H1 (cell line): ENCODE results near the gene MAPRE2. TPM values are rescaled to one million over a fixed set of nuclear protein-coding genes. Genes with fewer than 3 reads are reported as not detected.
A peak's percentile ranks its signal among the peaks of the same experiment; 100 is the strongest.

Source experiments
- CTCF ChIA-PET: fragments of 300-600 bp; sonication (Branson Sonifier 250); formaldehyde crosslinking; loops from one replicate; lab custom pipeline; 2021; ENCODE audit not compliant: partially characterized antibody; lab: Charles Lee
- POLR2A ChIA-PET: fragments of 300-600 bp; sonication (Branson Sonifier 250); formaldehyde crosslinking; loops from one replicate; lab custom pipeline; 2021; ENCODE audit warnings: inconsistent platforms; ENCODE audit not compliant: partially characterized antibody; lab: Charles Lee
- DNase-seq, 2 experiments: peaks; one replicate each; pipeline versions ENCODE4 v3.0.0 to v3.0.0-alpha.2; 2010 to 2022; ENCODE audit warnings: low spot score in 2 of 2, low read depth in 1 of 2, mixed read lengths in 1 of 2
- FAIRE-seq: peaks from 2 replicates; lab custom pipeline; 2011; peaks lifted over from hg19 to GRCh38; lab: Jason Lieb, UNC
- H2AFZ ChIP-seq: 2 replicates; pipeline ENCODE4 v1.8.1; 2012; ENCODE audit warnings: low read length, inconsistent platforms
- H2AK5ac ChIP-seq: 2 replicates; pipeline ENCODE4 v1.6.1; 2013; ENCODE audit warnings: low read depth, low read length
- H2BK120ac ChIP-seq: replicated peaks from 2 replicates; pipeline ENCODE3; 2013; ENCODE audit warnings: low read depth, low read length, inconsistent platforms
- H2BK12ac ChIP-seq: 2 replicates; pipeline ENCODE4 v1.6.1; 2013; ENCODE audit warnings: low read depth, low read length
- H2BK15ac ChIP-seq: 2 replicates; pipeline ENCODE4 v1.6.1; 2013; ENCODE audit warnings: low read length
- H2BK20ac ChIP-seq: 2 replicates; pipeline ENCODE4 v1.6.1; 2013; ENCODE audit warnings: low read length
- H2BK5ac ChIP-seq: 2 replicates; pipeline ENCODE4 v1.6.1; 2013; ENCODE audit warnings: low read depth, low read length
- H3K14ac ChIP-seq: 2 replicates; pipeline ENCODE4 v1.6.1; 2013; ENCODE audit warnings: inconsistent platforms; ENCODE audit not compliant: insufficient read length
- H3K18ac ChIP-seq: 2 replicates; pipeline ENCODE4 v1.6.1; 2013; ENCODE audit warnings: low read length; ENCODE audit errors: extremely low read depth
- H3K23ac ChIP-seq: 2 replicates; pipeline ENCODE4 v1.6.1; 2013; ENCODE audit warnings: inconsistent platforms; ENCODE audit not compliant: insufficient read length
- H3K23me2 ChIP-seq: 2 replicates; pipeline ENCODE4 v1.6.1; 2013; ENCODE audit warnings: low read depth, low read length
- H3K27ac ChIP-seq: 2 replicates; pipeline ENCODE4 v1.6.1; 2011; ENCODE audit warnings: low read depth, low read length, inconsistent platforms
- H3K27me3 ChIP-seq, 4 experiments: replicated peaks in 1 of 4; 1 replicate in 1 of 4; 2 replicates in 3 of 4; pipeline versions ENCODE4 v1.6.1 to v1.8.1; 2011 to 2013; ENCODE audit warnings: low read length in 3 of 4, mild to moderate bottlenecking in 3 of 4, inconsistent platforms in 2 of 4, mixed read lengths in 2 of 4, moderate library complexity in 1 of 4; ENCODE audit not compliant: control insufficient read depth in 3 of 4, insufficient read depth in 3 of 4; ENCODE audit errors: extremely low read depth in 1 of 4
- H3K36me3 ChIP-seq, 4 experiments: 2 replicates each; pipeline versions ENCODE4 v1.6.1 to v1.8.1; 2011 to 2013; ENCODE audit warnings: mild to moderate bottlenecking in 4 of 4, low read length in 3 of 4, moderate library complexity in 2 of 4, control low read depth in 1 of 4, inconsistent platforms in 1 of 4; ENCODE audit not compliant: insufficient read depth in 4 of 4, control insufficient read depth in 2 of 4
- H3K4ac ChIP-seq: replicated peaks from 2 replicates; pipeline ENCODE3; 2013; ENCODE audit warnings: low read length, low read depth, mixed read lengths, inconsistent platforms; ENCODE audit not compliant: insufficient read length
- H3K4me1 ChIP-seq, 4 experiments: replicated peaks in 1 of 4; 1 replicate in 1 of 4; 2 replicates in 3 of 4; pipeline versions ENCODE4 v1.6.1 to v1.8.1; 2011 to 2013; ENCODE audit warnings: low read length in 3 of 4, inconsistent platforms in 2 of 4, mixed read lengths in 1 of 4; ENCODE audit not compliant: insufficient read depth in 4 of 4, control insufficient read depth in 3 of 4
- H3K4me2 ChIP-seq, 2 experiments: 2 replicates each; pipeline versions ENCODE4 v1.6.1 to v1.8.1; 2011 to 2013; ENCODE audit warnings: low read depth in 2 of 2, low read length in 2 of 2, control low read depth in 1 of 2, inconsistent platforms in 1 of 2, mild to moderate bottlenecking in 1 of 2; ENCODE audit not compliant: insufficient read depth in 1 of 2
- H3K4me3 ChIP-seq, 4 experiments: fragments of 200-600, 300-600 bp in 1 of 4; sonication (generic), shearing (Covaris generic), sonication (Bioruptor Twin) in 1 of 4; 2 replicates each; pipeline versions ENCODE4 v1.5.1 to v1.8.1; 2011 to 2016; ENCODE audit warnings: low read length in 4 of 4, low read depth in 3 of 4, control low read depth in 2 of 4, inconsistent platforms in 2 of 4, mild to moderate bottlenecking in 2 of 4, mixed read lengths in 1 of 4, moderate library complexity in 1 of 4; ENCODE audit not compliant: insufficient read depth in 2 of 4; ENCODE audit errors: extremely low read depth in 1 of 4
- H3K56ac ChIP-seq: replicated peaks from 2 replicates; pipeline ENCODE3; 2013; ENCODE audit warnings: low read depth, mild to moderate bottlenecking, mixed read lengths, low read length, inconsistent platforms; ENCODE audit not compliant: insufficient read length
- H3K79me1 ChIP-seq: 2 replicates; pipeline ENCODE4 v1.6.1; 2013; ENCODE audit warnings: low read depth, low read length, control low read depth
- H3K79me2 ChIP-seq, 2 experiments: 2 replicates each; pipeline versions ENCODE4 v1.6.1 to v1.8.1; 2012 to 2013; ENCODE audit warnings: low read length in 2 of 2, mild to moderate bottlenecking in 2 of 2, inconsistent platforms in 1 of 2; ENCODE audit not compliant: insufficient read depth in 2 of 2, control insufficient read depth in 1 of 2
- H3K9ac ChIP-seq, 4 experiments: replicated peaks in 1 of 4; 1 replicate in 1 of 4; 2 replicates in 3 of 4; pipeline versions ENCODE4 v1.6.1 to v1.8.1; 2011 to 2013; ENCODE audit warnings: low read depth in 3 of 4, low read length in 3 of 4, control low read depth in 2 of 4, mild to moderate bottlenecking in 2 of 4, moderate library complexity in 2 of 4, inconsistent platforms in 1 of 4; ENCODE audit errors: extremely low read depth in 1 of 4
- H3K9me3 ChIP-seq, 2 experiments: 2 replicates each; pipeline versions ENCODE4 v1.6.1 to v1.8.1; 2012 to 2013; ENCODE audit warnings: mild to moderate bottlenecking in 2 of 2, moderate library complexity in 2 of 2, control low read depth in 1 of 2, inconsistent platforms in 1 of 2, low read depth in 1 of 2, low read length in 1 of 2, mixed read lengths in 1 of 2; ENCODE audit not compliant: insufficient read depth in 2 of 2
- H4K20me1 ChIP-seq, 2 experiments: replicated peaks in 1 of 2; 2 replicates each; pipeline versions ENCODE3 to v1.8.1; 2011 to 2013; ENCODE audit warnings: inconsistent platforms in 2 of 2, low read length in 2 of 2, mild to moderate bottlenecking in 1 of 2; ENCODE audit not compliant: insufficient read depth in 2 of 2, control insufficient read depth in 1 of 2
- H4K5ac ChIP-seq: 2 replicates; pipeline ENCODE4 v1.6.1; 2013; ENCODE audit warnings: low read length, low read depth, mixed read lengths, inconsistent platforms; ENCODE audit not compliant: insufficient read length
- H4K8ac ChIP-seq: 2 replicates; pipeline ENCODE4 v1.8.0; 2013; ENCODE audit warnings: mild to moderate bottlenecking, moderate library complexity, low read length, inconsistent platforms; ENCODE audit not compliant: insufficient read depth; ENCODE audit errors: extremely low read depth
- H4K91ac ChIP-seq: replicated peaks from 2 replicates; pipeline ENCODE3; 2013; ENCODE audit warnings: low read length, mixed read lengths, inconsistent platforms; ENCODE audit not compliant: insufficient read length
- CHD2 ChIP-seq: IDR thresholded peaks from 2 replicates; pipeline ENCODE4 v1.6.1; 2012; ENCODE audit warnings: low read length, improper control_type of control experiment
- RAD21 ChIP-seq, 2 experiments: IDR thresholded peaks in 1 of 2; conservative IDR thresholded peaks in 1 of 2; 2 replicates each; pipeline ENCODE4 v1.6.1; 2011; ENCODE audit warnings: low read depth in 2 of 2, low read length in 2 of 2, improper control_type of control experiment in 1 of 2, inconsistent platforms in 1 of 2, mild to moderate bottlenecking in 1 of 2, moderate library complexity in 1 of 2
- YY1 ChIP-seq: IDR thresholded peaks from 2 replicates; pipeline ENCODE4 v1.6.1; 2011; ENCODE audit warnings: low read depth, mild to moderate bottlenecking, low read length
- WGBS, 2 experiments: shearing (Covaris generic) in 1 of 2; methylation state at CpG; one replicate each; pipeline versions ENCODE4 v1.1.6 to v1.1.7; 2013 to 2015; ENCODE audit warnings: low lambda C conversion rate in 2 of 2, mixed read lengths in 2 of 2, inconsistent platforms in 1 of 2, low coverage in 1 of 2, missing lambda C conversion rate in 1 of 2; ENCODE audit not compliant: insufficient replicate concordance in 2 of 2, insufficient coverage in 1 of 2, insufficient read length in 1 of 2; ENCODE audit errors: extremely low coverage in 1 of 2, missing lambda C conversion rate in 1 of 2; 5-methylcytosine and 5-hydroxymethylcytosine counted together
- polyA plus RNA-seq, 7 experiments: library from polyadenylated mRNA; depleted of rRNA in 3 of 7; stranded (reverse) in 5 of 7; unstranded in 2 of 7; fragments of >200 nt in 5 of 7; fragments of 200-250 nt in 2 of 7; gene quantifications; 1 replicate in 5 of 7; 2 replicates in 1 of 7; 4 replicates in 1 of 7; pipeline versions ENCODE4 v1.2.1 to v1.2.3, GENCODE V29; 2011 to 2013; ENCODE audit warnings: missing spikeins in 2 of 7, mixed read lengths in 2 of 7
- total RNA-seq: library from RNA; stranded (reverse); fragmentation: NEBNext Ultra II Directional; extraction: Animal tissue kit (Norgen Biotek cat#: 25700); gene quantifications from 2 replicates; pipeline ENCODE4 v1.2.1, GENCODE V29; 2021

Gene MAPRE2
- total and polyA plus RNA-seq, 2 of the 8 experiments (the other 6 are each of a cell fraction or from before 2014, with no cell fraction given): 32.6 to 33.1 TPM

DNA sequence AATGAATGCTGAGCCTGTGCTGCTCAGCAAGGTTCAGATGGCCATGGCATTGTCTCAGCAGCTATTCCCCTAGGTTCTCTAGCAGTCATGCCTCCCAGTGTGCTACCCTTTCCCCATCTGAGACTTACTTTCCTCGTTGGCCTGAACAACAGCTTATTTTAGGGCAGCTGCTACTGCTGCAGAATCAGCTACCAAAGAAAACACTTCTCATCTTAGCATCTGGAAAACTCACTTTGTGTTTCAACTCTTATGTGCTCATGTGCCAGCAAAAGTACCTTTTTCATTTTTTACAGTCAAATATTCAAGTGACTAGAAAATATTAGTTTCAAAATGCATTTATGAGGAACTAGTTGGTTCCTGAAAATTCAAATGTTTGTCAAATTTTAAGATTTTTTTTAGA is 139.2 kb downstream of the MAPRE2 start:
- H2AK5ac ChIP-seq: no peak overlapping the region
- no peak overlapping the region for H3K18ac ChIP-seq
- H4K20me1 ChIP-seq: no peaks in the 10 kb centered on the region
- TF ChIP-seq CHD2: no peak
- TF ChIP-seq RAD21 (IDR thresholded peaks at IDR 0.05 in 1 of 2, conservative IDR thresholded peaks at IDR 0.05 in 1 of 2; ENCODE audit: low read depth in 2 of 2, low read length in 2 of 2): no peak
- no peak for TF ChIP-seq YY1
- H3K9me3 ChIP-seq: peaks cover 0 to 3% of the 10 kb centered on the region in 2 experiments; a peak in 2 of 4 replicates
- no peaks in the 10 kb centered on the region for H3K79me1 ChIP-seq
- 0 out of 2 replicates have a peak overlapping the region, but pooled peaks have one; percentile 19 for H2BK20ac ChIP-seq
- POLR2A ChIA-PET: no interaction called here
- H3K4ac ChIP-seq: no peak overlapping the region
- DNase-seq (no peak), FAIRE-seq (no peak)
- no peaks in the 10 kb centered on the region for H3K23me2 ChIP-seq
- no peak overlapping the region for H3K56ac ChIP-seq
- 0 out of 2 replicates have a peak overlapping the region, but pooled peaks have one; percentile 55 for H2AFZ ChIP-seq
- no peak overlapping the region for H2BK15ac ChIP-seq
- H3K79me2 ChIP-seq: no peaks in the 10 kb centered on the region
- no peaks in the 10 kb centered on the region for H3K27me3 ChIP-seq
- no peak overlapping the region for H3K14ac ChIP-seq
- no peak overlapping the region for H3K27ac ChIP-seq
- no peak overlapping the region for H3K4me2 ChIP-seq
- H2BK5ac ChIP-seq: no peak overlapping the region
- H3K4me1 ChIP-seq: peaks cover 0 to 2% (median 0%) of the 10 kb centered on the region in 4 experiments; a peak in 2 of 7 replicates
- H2BK120ac ChIP-seq: no peak overlapping the region
- 75% methylated on average over 1 of the region's 1 CpG; no CpG with 5 or more reads in 1 of the 2 experiments for WGBS, 2 experiments
- H3K4me3 ChIP-seq: no peak overlapping the region
- H2BK12ac ChIP-seq: no peak overlapping the region
- CTCF ChIA-PET: interaction anchor here (0.6 to 1.2 kb wide), 3 partner anchors 11 to 175 kb away, joined by 3 read pairs; no protein-coding TSS in a partner anchor
- H4K91ac ChIP-seq: no peak overlapping the region
- no peak overlapping the region for H3K9ac ChIP-seq
- no peaks in the 10 kb centered on the region for H3K36me3 ChIP-seq
- no peak overlapping the region for H4K8ac ChIP-seq
- no peak overlapping the region for H4K5ac ChIP-seq
- H3K23ac ChIP-seq: no peak overlapping the region
